Astrocyte (in vitro differentiated cells and primary cell): ENCODE measurements around the gene RHBDL3. TPM values are rescaled to one million over a fixed set of nuclear protein-coding genes. Genes with fewer than 3 reads are reported as not detected.

Experiments used
- DNase-seq: peaks from one replicate; pipeline ENCODE4 v3.0.0-alpha.2; 2010; ENCODE audit warnings: low read depth
- FAIRE-seq: peaks from 2 replicates; lab custom pipeline; 2011; peaks lifted over from hg19 to GRCh38; lab: Jason Lieb, UNC
- H2AFZ ChIP-seq: 2 replicates; pipeline ENCODE4 v1.6.0; 2012; ENCODE audit warnings: low read depth, low read length, inconsistent platforms
- H3K27ac ChIP-seq: 2 replicates; pipeline ENCODE4 v1.5.1; 2011; ENCODE audit warnings: low read depth, low read length, inconsistent platforms
- H3K27me3 ChIP-seq: 2 replicates; pipeline ENCODE4 v1.6.0; 2011; ENCODE audit warnings: low read length, inconsistent platforms; ENCODE audit not compliant: insufficient read depth
- H3K36me3 ChIP-seq: 2 replicates; pipeline ENCODE4 v1.5.1; 2011; ENCODE audit warnings: low read length, inconsistent platforms; ENCODE audit not compliant: insufficient read depth
- H3K4me1 ChIP-seq: 2 replicates; pipeline ENCODE4 v1.5.1; 2011; ENCODE audit warnings: low read length, inconsistent platforms; ENCODE audit not compliant: insufficient read depth
- H3K4me2 ChIP-seq: 2 replicates; pipeline ENCODE4 v1.6.0; 2012; ENCODE audit warnings: low read length, inconsistent platforms
- H3K4me3 ChIP-seq: 2 replicates; pipeline ENCODE4 v1.5.1; 2011; ENCODE audit warnings: low read depth, mild to moderate bottlenecking, low read length, inconsistent platforms; ENCODE audit not compliant: insufficient read depth
- H3K79me2 ChIP-seq: 2 replicates; pipeline ENCODE4 v1.6.0; 2012; ENCODE audit warnings: mild to moderate bottlenecking, low read length, inconsistent platforms; ENCODE audit not compliant: insufficient read depth
- H3K9ac ChIP-seq: 2 replicates; pipeline ENCODE4 v1.6.0; 2012; ENCODE audit warnings: mild to moderate bottlenecking, low read length, inconsistent platforms
- H3K9me3 ChIP-seq: 2 replicates; pipeline ENCODE4 v1.5.1; 2012; ENCODE audit warnings: low read depth, mild to moderate bottlenecking, low read length, inconsistent platforms; ENCODE audit not compliant: insufficient read depth
- H4K20me1 ChIP-seq: 2 replicates; pipeline ENCODE4 v1.6.0; 2012; ENCODE audit warnings: low read length, inconsistent platforms; ENCODE audit not compliant: insufficient read depth
- H3K27ac Mint-ChIP-seq: one replicate; pipeline ENCODE4 v1.8.0; 2021; ENCODE audit warnings: mild to moderate bottlenecking, mixed read lengths; ENCODE audit not compliant: unreplicated experiment
- H3K27me3 Mint-ChIP-seq: one replicate; pipeline ENCODE4 v1.8.0; 2021; ENCODE audit warnings: low read depth, mixed read lengths; ENCODE audit not compliant: unreplicated experiment
- H3K36me3 Mint-ChIP-seq: one replicate; pipeline ENCODE4 v1.8.0; 2021; ENCODE audit warnings: low read depth, mixed read lengths; ENCODE audit not compliant: unreplicated experiment
- H3K4me1 Mint-ChIP-seq: one replicate; pipeline ENCODE4 v1.8.0; 2021; ENCODE audit warnings: low read depth, mixed read lengths; ENCODE audit not compliant: unreplicated experiment
- H3K4me3 Mint-ChIP-seq: one replicate; pipeline ENCODE4 v1.8.0; 2021; ENCODE audit warnings: mild to moderate bottlenecking, moderate library complexity, mixed read lengths; ENCODE audit not compliant: unreplicated experiment
- H3K9me3 Mint-ChIP-seq: one replicate; pipeline ENCODE4 v1.8.0; 2021; ENCODE audit warnings: mild to moderate bottlenecking, mixed read lengths; ENCODE audit not compliant: unreplicated experiment
- EZH2 ChIP-seq: IDR thresholded peaks from 2 replicates; pipeline ENCODE4 v1.6.1; 2012; ENCODE audit warnings: mild to moderate bottlenecking, low read length, inconsistent platforms; ENCODE audit not compliant: insufficient read depth
- total RNA-seq: library from RNA; stranded (reverse); gene quantifications from 2 replicates; pipeline ENCODE4 v1.2.1, GENCODE V29; 2021
- TF ChIP-seq, protein P1 (sequence below): IDR thresholded peaks from 2 replicates; pipeline ENCODE4 v1.5.1; 2011; ENCODE audit warnings: low read depth, mild to moderate bottlenecking, inconsistent platforms, low read length, moderate library complexity; ENCODE audit not compliant: insufficient read depth

Gene RHBDL3
- total RNA-seq, 1 donor from 2014 or later = 1.4 TPM

DNA sequence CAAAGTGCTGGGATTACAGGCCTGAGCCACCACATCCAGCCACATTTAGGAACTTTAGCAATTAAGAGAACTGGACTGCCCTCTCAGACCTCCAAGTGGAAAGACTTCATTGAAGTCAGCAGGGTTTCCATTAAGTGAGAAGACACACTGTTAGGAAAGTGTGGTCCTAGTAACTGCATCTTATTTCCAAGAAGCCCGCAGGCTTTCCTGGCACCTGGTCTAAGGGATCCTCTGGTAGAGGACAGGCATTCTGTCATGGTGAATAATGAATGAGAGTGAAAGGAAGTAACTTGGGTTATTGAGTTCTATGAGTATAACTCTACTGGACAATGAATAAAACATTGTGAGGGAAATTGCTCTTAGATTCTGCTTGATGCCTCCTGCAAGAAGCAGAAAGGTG lies 62.3 kb downstream of the RHBDL3 start:
- no peaks in the 10 kb centered on the region for H4K20me1 ChIP-seq
- H3K27ac ChIP-seq = no peak overlapping the region
- TF ChIP-seq, protein P1, sequence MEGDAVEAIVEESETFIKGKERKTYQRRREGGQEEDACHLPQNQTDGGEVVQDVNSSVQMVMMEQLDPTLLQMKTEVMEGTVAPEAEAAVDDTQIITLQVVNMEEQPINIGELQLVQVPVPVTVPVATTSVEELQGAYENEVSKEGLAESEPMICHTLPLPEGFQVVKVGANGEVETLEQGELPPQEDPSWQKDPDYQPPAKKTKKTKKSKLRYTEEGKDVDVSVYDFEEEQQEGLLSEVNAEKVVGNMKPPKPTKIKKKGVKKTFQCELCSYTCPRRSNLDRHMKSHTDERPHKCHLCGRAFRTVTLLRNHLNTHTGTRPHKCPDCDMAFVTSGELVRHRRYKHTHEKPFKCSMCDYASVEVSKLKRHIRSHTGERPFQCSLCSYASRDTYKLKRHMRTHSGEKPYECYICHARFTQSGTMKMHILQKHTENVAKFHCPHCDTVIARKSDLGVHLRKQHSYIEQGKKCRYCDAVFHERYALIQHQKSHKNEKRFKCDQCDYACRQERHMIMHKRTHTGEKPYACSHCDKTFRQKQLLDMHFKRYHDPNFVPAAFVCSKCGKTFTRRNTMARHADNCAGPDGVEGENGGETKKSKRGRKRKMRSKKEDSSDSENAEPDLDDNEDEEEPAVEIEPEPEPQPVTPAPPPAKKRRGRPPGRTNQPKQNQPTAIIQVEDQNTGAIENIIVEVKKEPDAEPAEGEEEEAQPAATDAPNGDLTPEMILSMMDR = no peak
- no peak for TF ChIP-seq EZH2
- no peaks in the 10 kb centered on the region for H3K4me1 ChIP-seq
- H3K9me3 ChIP-seq = no peaks in the 10 kb centered on the region
- H3K4me2 ChIP-seq = no peak overlapping the region
- no peak overlapping the region for H3K27ac Mint-ChIP-seq
- H3K4me3 Mint-ChIP-seq = no peak overlapping the region
- no peak for DNase-seq
- no peaks in the 10 kb centered on the region for H3K27me3 Mint-ChIP-seq
- no peaks in the 10 kb centered on the region for H3K27me3 ChIP-seq
- H3K4me1 Mint-ChIP-seq = peaks cover 4% of the 10 kb centered on the region
- H3K4me3 ChIP-seq = no peak overlapping the region
- no peaks in the 10 kb centered on the region for H3K79me2 ChIP-seq
- H2AFZ ChIP-seq = no peak overlapping the region
- no peaks in the 10 kb centered on the region for H3K36me3 ChIP-seq
- no peak overlapping the region for H3K9ac ChIP-seq
- H3K9me3 Mint-ChIP-seq = no peaks in the 10 kb centered on the region
- no peak for FAIRE-seq
- H3K36me3 Mint-ChIP-seq = peaks cover 4% of the 10 kb centered on the region

DNA sequence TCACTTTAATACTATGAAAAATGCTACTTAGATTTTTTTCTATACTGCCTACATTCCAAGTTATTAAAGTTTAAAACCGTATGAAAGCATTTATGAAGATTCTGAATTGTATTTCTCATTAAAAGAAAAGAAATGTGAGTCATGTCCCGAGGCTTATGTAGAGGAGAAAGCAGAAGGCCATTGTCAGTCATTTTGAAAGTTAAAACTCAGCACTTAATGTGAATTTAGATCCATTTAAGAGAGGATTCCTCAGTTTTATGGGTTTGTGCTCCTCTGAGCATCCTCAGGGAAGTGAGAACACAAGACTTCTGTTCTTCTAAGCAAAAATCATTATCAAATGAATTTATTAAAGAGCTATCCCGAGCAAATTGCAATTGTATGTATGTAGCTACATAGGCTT lies 64.5 kb downstream of the RHBDL3 start:
- Histone ChIP-seq H3K79me2 (no peaks in the 10 kb centered on the region), H3K4me1 (no peaks in the 10 kb centered on the region), H3K9me3 (no peaks in the 10 kb centered on the region), H3K27ac (no peak overlapping the region), H3K9ac (no peak overlapping the region), H3K4me2 (no peak overlapping the region), H3K4me3 (no peak overlapping the region), H3K27me3 (no peaks in the 10 kb centered on the region), H4K20me1 (no peaks in the 10 kb centered on the region), H2AFZ (no peak overlapping the region), H3K36me3 (peaks cover 4% of the 10 kb centered on the region)
- DNase-seq (no peak), FAIRE-seq (no peak)
- Mint-ChIP-seq H3K4me3 (peak overlapping the region; percentile 40), H3K36me3 (peaks cover 6% of the 10 kb centered on the region), H3K27me3 (no peaks in the 10 kb centered on the region), H3K9me3 (no peaks in the 10 kb centered on the region), H3K27ac (no peak overlapping the region), H3K4me1 (peaks cover 6% of the 10 kb centered on the region)
- TF ChIP-seq, protein P1 = no peak
- TF ChIP-seq EZH2 = no peak

DNA sequence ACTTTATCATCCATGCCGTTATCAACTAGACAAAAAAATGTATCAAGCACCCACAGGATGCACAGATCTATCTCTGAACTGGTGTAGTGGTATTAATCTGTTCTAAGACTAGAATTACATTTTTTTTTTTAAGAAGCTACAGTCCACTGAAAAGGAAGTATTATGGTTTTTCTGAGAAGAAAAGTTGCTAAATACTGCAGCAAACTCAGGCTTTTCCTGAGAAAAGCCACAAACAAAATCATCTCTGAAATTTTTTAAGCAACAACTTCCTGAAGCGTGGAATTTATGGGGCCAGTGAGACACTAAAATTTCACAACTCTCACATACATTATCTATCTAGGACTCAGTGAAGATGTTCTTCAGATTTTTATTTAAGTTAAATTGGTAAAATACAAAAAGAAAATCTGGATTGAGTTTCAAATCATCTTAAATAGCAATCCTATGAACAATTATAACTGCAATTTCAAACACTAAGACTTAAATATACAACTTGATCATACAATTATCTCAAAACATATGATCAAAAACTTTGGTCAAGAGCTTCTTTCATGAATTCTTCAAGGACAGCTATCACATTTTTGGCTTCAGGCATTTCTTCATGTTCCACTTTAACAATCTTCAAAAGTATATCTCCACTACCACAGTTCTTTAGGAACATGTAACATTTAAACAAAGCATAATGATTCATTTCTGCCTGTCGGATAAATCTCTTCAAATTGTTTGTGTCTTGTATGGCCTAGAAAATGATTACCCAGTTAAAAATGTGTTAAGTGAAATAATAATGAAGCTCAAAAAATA lies 65.8 kb downstream of the RHBDL3 start:
- Histone ChIP-seq H3K9ac (no peak overlapping the region), H2AFZ (no peak overlapping the region), H3K79me2 (no peaks in the 10 kb centered on the region), H3K4me2 (no peak overlapping the region), H3K27me3 (no peaks in the 10 kb centered on the region), H3K9me3 (no peaks in the 10 kb centered on the region), H4K20me1 (no peaks in the 10 kb centered on the region), H3K27ac (no peak overlapping the region), H3K4me1 (peaks cover 6% of the 10 kb centered on the region), H3K4me3 (no peak overlapping the region), H3K36me3 (peaks cover 4% of the 10 kb centered on the region)
- Mint-ChIP-seq H3K27me3 (no peaks in the 10 kb centered on the region), H3K4me1 (peaks cover 15% of the 10 kb centered on the region), H3K9me3 (no peaks in the 10 kb centered on the region), H3K27ac (no peak overlapping the region), H3K36me3 (peaks cover 6% of the 10 kb centered on the region), H3K4me3 (no peak overlapping the region)
- TF ChIP-seq, protein P1 = no peak
- TF ChIP-seq EZH2 = no peak
- FAIRE-seq (no peak), DNase-seq (no peak)
